Measurements from ENCODE around the gene UBA1. TPM values are rescaled to one million over a fixed set of nuclear protein-coding genes. Genes with fewer than 3 reads are reported as not detected.

Gene UBA1
- total and polyA plus RNA-seq, 2 of the 8 experiments (the other 6 are each of a cell fraction or from before 2014, with no cell fraction given): 313 to 458 TPM

- TF ChIP-seq CHD7 (IDR thresholded peaks at IDR 0.05; ENCODE audit: insufficient replicate concordance, low read length): no peak
- no peak for TF ChIP-seq CHD2 (IDR thresholded peaks at IDR 0.05; ENCODE audit: low read length)
Observed at GRCh38 chrX:47222751-47223350, 29.2 kb downstream of the UBA1 start (continued).

Measured in H1 (cell line).